ENCODE results near the gene RIC1. TPM values are rescaled to one million over a fixed set of nuclear protein-coding genes. Genes with fewer than 3 reads are reported as not detected.
"Not testable (repeated sequence)": the region's sequence is repeated elsewhere in the genome, so short reads cannot be mapped to it uniquely, and the experiment has no call there.

The RIC1 gene
- total RNA-seq, 2 donors from 2014 or later = 12.2 to 18.1 TPM

DNA sequence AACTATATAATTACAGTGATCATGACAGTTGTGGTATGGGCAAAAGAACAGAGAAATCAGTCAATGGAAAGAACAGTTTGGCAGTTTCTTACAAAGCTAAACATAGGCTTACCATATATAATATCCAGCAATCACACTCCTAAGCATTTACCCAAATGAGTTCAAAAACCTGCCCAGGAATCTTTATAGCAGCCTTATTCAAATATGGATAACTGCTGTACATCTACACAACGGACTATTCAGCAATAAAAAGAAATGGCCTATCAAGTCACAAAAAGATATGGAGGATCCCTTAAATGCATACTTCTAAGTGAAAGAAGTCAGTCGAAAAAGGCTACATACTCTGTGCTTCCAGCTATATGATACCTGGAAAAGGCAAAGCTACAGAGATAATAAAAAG lies 167.4 kb downstream of the RIC1 start:
- H3K36me3 ChIP-seq = no peaks in the 10 kb centered on the region
- TF ChIP-seq, protein P1, sequence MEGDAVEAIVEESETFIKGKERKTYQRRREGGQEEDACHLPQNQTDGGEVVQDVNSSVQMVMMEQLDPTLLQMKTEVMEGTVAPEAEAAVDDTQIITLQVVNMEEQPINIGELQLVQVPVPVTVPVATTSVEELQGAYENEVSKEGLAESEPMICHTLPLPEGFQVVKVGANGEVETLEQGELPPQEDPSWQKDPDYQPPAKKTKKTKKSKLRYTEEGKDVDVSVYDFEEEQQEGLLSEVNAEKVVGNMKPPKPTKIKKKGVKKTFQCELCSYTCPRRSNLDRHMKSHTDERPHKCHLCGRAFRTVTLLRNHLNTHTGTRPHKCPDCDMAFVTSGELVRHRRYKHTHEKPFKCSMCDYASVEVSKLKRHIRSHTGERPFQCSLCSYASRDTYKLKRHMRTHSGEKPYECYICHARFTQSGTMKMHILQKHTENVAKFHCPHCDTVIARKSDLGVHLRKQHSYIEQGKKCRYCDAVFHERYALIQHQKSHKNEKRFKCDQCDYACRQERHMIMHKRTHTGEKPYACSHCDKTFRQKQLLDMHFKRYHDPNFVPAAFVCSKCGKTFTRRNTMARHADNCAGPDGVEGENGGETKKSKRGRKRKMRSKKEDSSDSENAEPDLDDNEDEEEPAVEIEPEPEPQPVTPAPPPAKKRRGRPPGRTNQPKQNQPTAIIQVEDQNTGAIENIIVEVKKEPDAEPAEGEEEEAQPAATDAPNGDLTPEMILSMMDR (IDR thresholded peaks at IDR 0.05) = no peak
- H3K27me3 ChIP-seq = no peaks in the 10 kb centered on the region
- H3K9me3 ChIP-seq = no peaks in the 10 kb centered on the region
- no peaks in the 10 kb centered on the region for H3K4me1 ChIP-seq
- H3K27ac ChIP-seq = no peak overlapping the region
- no peak overlapping the region for H3K4me3 ChIP-seq
- DNase-seq (ENCODE audit: low spot score) = no peak

DNA sequence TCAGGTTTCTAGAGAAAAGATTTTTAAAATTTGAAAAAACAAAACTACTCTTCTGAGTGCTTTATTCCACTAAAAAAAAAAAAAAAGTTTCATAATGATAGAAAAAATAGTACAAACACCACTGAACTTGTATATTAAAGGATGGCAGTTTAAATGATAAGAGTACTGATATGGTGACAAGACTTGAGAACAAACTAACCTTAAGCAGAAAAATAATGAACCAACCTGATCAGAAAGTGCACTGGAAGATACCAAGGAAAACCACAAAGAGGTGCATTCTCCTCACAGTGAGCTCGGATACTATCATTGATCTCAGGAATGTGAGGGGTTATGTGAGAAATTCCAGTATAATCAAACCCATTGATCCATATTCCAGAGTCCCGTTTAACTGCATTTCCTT lies 169.7 kb downstream of the RIC1 start:
- no peaks in the 10 kb centered on the region for H3K27me3 ChIP-seq
- no peak for DNase-seq (ENCODE audit: low spot score)
- H3K9me3 ChIP-seq = no peaks in the 10 kb centered on the region
- no peaks in the 10 kb centered on the region for H3K36me3 ChIP-seq
- no peaks in the 10 kb centered on the region for H3K4me1 ChIP-seq
- H3K27ac ChIP-seq = no peak overlapping the region
- H3K4me3 ChIP-seq = no peak overlapping the region
- TF ChIP-seq, protein P1 (IDR thresholded peaks at IDR 0.05) = no peak

DNA sequence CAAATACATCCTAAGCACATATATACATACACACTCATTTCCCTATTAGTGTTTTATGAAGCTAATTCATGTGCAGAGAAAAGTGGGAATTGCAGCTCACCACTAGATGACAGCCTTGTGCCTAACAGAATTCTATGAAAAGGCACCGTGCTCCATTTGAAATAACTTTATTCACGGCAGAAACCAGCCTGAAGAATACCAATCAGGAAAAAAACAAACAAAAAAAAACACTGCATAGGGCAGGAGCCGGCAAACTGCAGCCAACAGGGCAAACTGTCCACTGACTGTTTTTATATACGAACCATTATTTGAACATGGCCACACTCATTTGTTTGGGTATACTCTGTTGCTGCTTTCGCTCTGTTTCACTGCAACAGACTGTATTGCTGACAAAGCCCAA lies 170.4 kb downstream of the RIC1 start:
- no peaks in the 10 kb centered on the region for H3K36me3 ChIP-seq
- H3K27me3 ChIP-seq = no peaks in the 10 kb centered on the region
- no peaks in the 10 kb centered on the region for H3K9me3 ChIP-seq
- H3K4me1 ChIP-seq = no peaks in the 10 kb centered on the region
- peak overlapping the region in 1 of 2 donors; percentile 9 for H3K4me3 ChIP-seq
- TF ChIP-seq, protein P1 (IDR thresholded peaks at IDR 0.05) = peak; percentile 29 to 71
- DNase-seq (ENCODE audit: low spot score) = no peak
- H3K27ac ChIP-seq = no peak overlapping the region

DNA sequence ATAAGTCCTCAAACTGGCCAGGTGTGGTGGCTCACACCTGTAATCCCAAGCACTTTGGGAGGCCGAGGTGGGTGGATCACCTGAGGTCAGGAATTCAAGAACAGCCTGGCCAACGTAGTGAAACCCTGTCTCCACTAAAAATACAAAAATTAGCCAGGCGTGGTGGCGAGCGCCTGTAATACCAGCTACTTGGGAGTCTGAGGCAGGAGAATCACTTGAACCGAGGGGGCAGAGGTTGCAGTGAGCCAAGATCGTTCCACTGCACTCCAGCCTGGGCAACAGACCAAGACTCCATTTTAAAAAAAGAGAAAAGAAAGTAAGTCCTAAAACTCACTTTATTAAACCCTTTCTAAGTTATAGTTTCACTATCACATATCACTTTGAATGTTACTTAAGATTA lies 171.5 kb downstream of the RIC1 start:
- not testable (repeated sequence) for H3K9me3 ChIP-seq; H3K36me3 ChIP-seq; H3K4me1 ChIP-seq; H3K27ac ChIP-seq; H3K4me3 ChIP-seq; H3K27me3 ChIP-seq; DNase-seq (ENCODE audit: low spot score)

DNA sequence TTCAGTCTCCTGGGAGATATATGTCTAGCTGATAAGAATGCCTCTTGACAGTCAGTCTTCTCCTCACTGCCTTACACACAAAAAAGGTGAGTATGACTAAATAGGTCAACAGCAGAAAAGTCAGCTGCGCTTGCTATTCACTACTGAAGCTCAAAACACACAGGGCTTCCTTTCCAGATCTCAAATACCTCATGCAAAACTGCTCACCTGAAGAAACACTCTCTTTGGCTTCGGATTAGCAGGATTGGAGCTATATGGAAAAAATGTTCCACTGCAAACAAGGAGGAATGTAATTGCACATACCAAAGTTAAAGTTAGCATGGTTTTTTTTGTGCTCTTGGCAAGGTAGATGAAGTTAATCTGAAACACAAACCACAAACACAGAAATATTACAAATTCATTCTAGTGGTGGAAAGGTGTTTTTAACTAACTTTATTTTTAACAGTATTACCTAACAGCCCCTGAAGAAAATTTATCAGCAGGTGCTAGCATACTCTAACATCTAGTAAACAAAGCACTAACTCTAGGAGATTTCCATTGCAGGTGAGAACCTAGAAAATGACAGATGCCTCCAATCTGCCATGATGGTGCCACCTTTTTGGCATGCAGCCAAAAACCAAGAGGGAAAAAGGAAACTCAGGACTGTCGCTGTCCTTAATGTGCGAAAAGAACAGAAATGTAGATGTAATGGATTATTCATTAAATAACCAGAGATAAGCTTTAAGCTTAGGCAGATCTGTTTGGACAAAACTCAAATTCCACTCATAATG lies 172.2 kb downstream of the RIC1 start:
- no peak for DNase-seq (ENCODE audit: low spot score)
- H3K36me3 ChIP-seq = no peaks in the 10 kb centered on the region

DNA sequence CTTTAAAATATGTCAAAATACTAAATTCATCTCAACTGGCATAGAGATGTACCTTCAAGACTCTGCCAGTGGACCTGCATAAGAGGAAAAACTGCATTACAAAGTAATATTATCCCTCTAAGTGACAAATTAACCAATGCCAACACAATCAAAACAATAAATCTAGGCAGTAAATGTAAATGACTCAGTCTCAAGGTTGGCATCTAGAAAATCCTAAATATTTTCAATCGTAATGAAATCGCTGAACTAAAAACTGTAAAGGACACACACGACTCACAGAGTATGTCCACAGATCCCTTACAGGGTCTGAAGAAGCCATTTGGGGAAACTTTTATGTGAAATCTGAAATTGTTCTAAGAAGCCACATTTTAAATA lies 172.8 kb downstream of the RIC1 start:
- TF ChIP-seq, protein P1 (IDR thresholded peaks at IDR 0.05) = no peak
- Histone ChIP-seq H3K27ac (no peak overlapping the region), H3K9me3 (no peaks in the 10 kb centered on the region), H3K4me3 (no peak overlapping the region), H3K27me3 (no peaks in the 10 kb centered on the region), H3K4me1 (no peaks in the 10 kb centered on the region), H3K36me3 (no peaks in the 10 kb centered on the region)
- no peak for DNase-seq (ENCODE audit: low spot score)

More for the DNA sequence above, 172.2 kb downstream of the RIC1 start:
- TF ChIP-seq, protein P1 (IDR thresholded peaks at IDR 0.05) = no peak
- no peaks in the 10 kb centered on the region for H3K4me1 ChIP-seq
- no peak overlapping the region for H3K27ac ChIP-seq
- no peak overlapping the region for H3K4me3 ChIP-seq
- H3K9me3 ChIP-seq = no peaks in the 10 kb centered on the region
- no peaks in the 10 kb centered on the region for H3K27me3 ChIP-seq

Data from right atrium auricular region (tissue), 2 donors.